ENCODE data around the gene ZNF556. TPM values are rescaled to one million over a fixed set of nuclear protein-coding genes. Genes with fewer than 3 reads are reported as not detected.

The ZNF556 gene
- polyA plus RNA-seq, 1 donor (not counting 4 experiments of a cell fraction or from before 2014, with no cell fraction given) = 0.01 TPM

DNA sequence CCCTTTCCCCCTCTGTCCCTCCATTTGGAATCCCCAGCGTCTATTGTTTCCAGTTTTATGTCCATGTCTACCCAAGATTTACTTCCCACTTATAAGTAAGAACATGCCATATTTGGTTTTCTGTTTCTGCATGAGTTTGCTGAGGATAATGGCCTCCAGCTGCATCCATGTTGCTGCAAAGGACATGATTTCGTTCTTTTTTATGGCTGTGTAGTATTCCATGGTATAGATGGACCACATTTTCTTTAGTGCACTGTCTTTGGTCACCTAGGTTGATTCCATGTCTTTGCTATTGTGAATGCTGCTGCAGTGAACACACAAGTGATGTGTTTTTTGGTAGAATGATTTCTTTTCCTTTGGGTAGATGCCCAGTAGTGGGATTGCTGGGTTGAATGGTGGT lies 22.0 kb upstream of the ZNF556 start:
- H3K4me1 ChIP-seq (ENCODE audit: control insufficient read depth, extremely low read depth, insufficient read depth, low read length) = peaks cover 4% of the 10 kb centered on the region
- dilution Hi-C loops (cut with MboI; ENCODE audit: extremely low pct_ligation_motif_present, low sequenced_read_pairs) = no loop called here
- FAIRE-seq (no peak), DNase-seq (ENCODE audit: low read depth, low spot score) (no peak)
- H3K4me2 ChIP-seq (ENCODE audit: control insufficient read depth, extremely low read depth, insufficient read depth, low read depth, low read length) = no peak overlapping the region
- peaks cover 2% of the 10 kb centered on the region for H3K9me3 ChIP-seq (ENCODE audit: control insufficient read depth, low read depth, low read length)
- no peak overlapping the region for H3K27ac ChIP-seq (ENCODE audit: control insufficient read depth, insufficient read depth, low read length)
- peaks cover 4 to 6% of the 10 kb centered on the region in 2 experiments for H3K36me3 ChIP-seq (ENCODE audit: control insufficient read depth in 2 of 2, extremely low read depth in 1 of 2, insufficient read depth in 2 of 2, low read length in 2 of 2)
- H4K20me1 ChIP-seq (ENCODE audit: control insufficient read depth, extremely low read depth, insufficient read depth, low read length) = no peaks in the 10 kb centered on the region
- H3K27me3 ChIP-seq (ENCODE audit: control insufficient read depth, extremely low read depth, insufficient read depth, low read length) = no peaks in the 10 kb centered on the region
- H3K4me3 ChIP-seq (ENCODE audit: control insufficient read depth in 2 of 3, extremely low read depth in 1 of 3, insufficient read depth in 2 of 3, low read depth in 1 of 3, low read length in 3 of 3) = no peak overlapping the region
- peaks cover 17% of the 10 kb centered on the region for H3K79me2 ChIP-seq (ENCODE audit: control insufficient read depth, insufficient read depth, low read length)
- H3K9ac ChIP-seq (ENCODE audit: control insufficient read depth, extremely low read depth, insufficient read depth, low read length) = no peak overlapping the region
- no peak overlapping the region for H2AFZ ChIP-seq (ENCODE audit: control insufficient read depth, low read length)
- H3K9me1 ChIP-seq (ENCODE audit: control insufficient read depth, extremely low read depth, insufficient read depth, low read length) = no peaks in the 10 kb centered on the region
- TF ChIP-seq, protein P1, sequence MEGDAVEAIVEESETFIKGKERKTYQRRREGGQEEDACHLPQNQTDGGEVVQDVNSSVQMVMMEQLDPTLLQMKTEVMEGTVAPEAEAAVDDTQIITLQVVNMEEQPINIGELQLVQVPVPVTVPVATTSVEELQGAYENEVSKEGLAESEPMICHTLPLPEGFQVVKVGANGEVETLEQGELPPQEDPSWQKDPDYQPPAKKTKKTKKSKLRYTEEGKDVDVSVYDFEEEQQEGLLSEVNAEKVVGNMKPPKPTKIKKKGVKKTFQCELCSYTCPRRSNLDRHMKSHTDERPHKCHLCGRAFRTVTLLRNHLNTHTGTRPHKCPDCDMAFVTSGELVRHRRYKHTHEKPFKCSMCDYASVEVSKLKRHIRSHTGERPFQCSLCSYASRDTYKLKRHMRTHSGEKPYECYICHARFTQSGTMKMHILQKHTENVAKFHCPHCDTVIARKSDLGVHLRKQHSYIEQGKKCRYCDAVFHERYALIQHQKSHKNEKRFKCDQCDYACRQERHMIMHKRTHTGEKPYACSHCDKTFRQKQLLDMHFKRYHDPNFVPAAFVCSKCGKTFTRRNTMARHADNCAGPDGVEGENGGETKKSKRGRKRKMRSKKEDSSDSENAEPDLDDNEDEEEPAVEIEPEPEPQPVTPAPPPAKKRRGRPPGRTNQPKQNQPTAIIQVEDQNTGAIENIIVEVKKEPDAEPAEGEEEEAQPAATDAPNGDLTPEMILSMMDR (optimal IDR thresholded peaks at IDR 0.05 in 1 of 3, IDR thresholded peaks at IDR 0.05 in 1 of 3, conservative IDR thresholded peaks at IDR 0.05 in 1 of 3; ENCODE audit: extremely low read depth in 1 of 3, insufficient read depth in 2 of 3, low read length in 3 of 3) = no peak
- no peak for TF ChIP-seq EZH2 (IDR thresholded peaks at IDR 0.05; ENCODE audit: low read length)

DNA sequence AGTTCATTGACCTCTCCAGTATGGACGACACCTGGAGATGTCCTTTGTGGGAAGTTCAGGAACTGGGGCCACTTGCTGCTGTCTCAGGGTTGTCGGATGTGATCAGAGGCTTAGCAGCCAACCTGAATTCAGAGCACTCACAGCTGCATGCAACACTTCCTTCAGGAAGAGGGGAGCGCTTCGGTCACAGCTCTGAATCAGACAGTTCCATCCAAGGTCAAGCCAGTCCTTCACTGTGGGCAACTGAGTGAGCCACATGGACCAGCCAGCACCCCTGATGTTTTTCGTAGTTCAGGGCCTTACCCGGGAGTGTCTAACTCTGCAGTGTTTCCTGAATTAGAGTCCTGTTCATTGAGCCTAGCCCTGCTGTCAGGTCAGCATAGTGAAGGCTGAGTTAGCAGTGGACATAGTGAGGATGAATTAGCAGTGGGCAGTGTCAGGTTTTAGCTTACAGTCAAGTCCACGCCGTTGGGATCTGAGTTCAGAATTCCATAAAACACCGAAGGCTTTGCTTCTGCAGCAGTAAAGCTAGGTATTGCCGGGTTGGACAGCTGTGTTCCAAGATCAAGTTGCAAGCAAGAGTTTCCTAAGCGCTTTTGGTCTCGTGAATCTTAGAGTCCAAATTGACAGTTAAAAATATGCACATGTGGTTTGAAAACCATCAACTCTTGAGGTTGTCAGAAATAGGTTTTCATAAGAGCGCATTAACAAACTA lies 20.8 kb upstream of the ZNF556 start:
- Histone ChIP-seq H3K79me2 (ENCODE audit: control insufficient read depth, insufficient read depth, low read length) (peaks cover 17% of the 10 kb centered on the region), H3K27ac (ENCODE audit: control insufficient read depth, insufficient read depth, low read length) (no peak overlapping the region), H3K9ac (ENCODE audit: control insufficient read depth, extremely low read depth, insufficient read depth, low read length) (no peak overlapping the region), H3K4me3 (ENCODE audit: control insufficient read depth in 2 of 3, extremely low read depth in 1 of 3, insufficient read depth in 2 of 3, low read depth in 1 of 3, low read length in 3 of 3) (no peak overlapping the region), H3K36me3 (ENCODE audit: control insufficient read depth in 2 of 2, extremely low read depth in 1 of 2, insufficient read depth in 2 of 2, low read length in 2 of 2) (peaks cover 4 to 12% of the 10 kb centered on the region in 2 experiments), H4K20me1 (ENCODE audit: control insufficient read depth, extremely low read depth, insufficient read depth, low read length) (no peaks in the 10 kb centered on the region), H3K9me3 (ENCODE audit: control insufficient read depth, low read depth, low read length) (peaks cover 6% of the 10 kb centered on the region), H3K27me3 (ENCODE audit: control insufficient read depth, extremely low read depth, insufficient read depth, low read length) (no peaks in the 10 kb centered on the region), H3K4me1 (ENCODE audit: control insufficient read depth, extremely low read depth, insufficient read depth, low read length) (peaks cover 4% of the 10 kb centered on the region), H2AFZ (ENCODE audit: control insufficient read depth, low read length) (no peak overlapping the region), H3K4me2 (ENCODE audit: control insufficient read depth, extremely low read depth, insufficient read depth, low read depth, low read length) (no peak overlapping the region), H3K9me1 (ENCODE audit: control insufficient read depth, extremely low read depth, insufficient read depth, low read length) (no peaks in the 10 kb centered on the region)
- dilution Hi-C loops (cut with MboI; ENCODE audit: extremely low pct_ligation_motif_present, low sequenced_read_pairs) = no loop called here
- TF ChIP-seq, protein P1 (optimal IDR thresholded peaks at IDR 0.05 in 1 of 3, IDR thresholded peaks at IDR 0.05 in 1 of 3, conservative IDR thresholded peaks at IDR 0.05 in 1 of 3; ENCODE audit: extremely low read depth in 1 of 3, insufficient read depth in 2 of 3, low read length in 3 of 3) = no peak
- no peak for TF ChIP-seq EZH2 (IDR thresholded peaks at IDR 0.05; ENCODE audit: low read length)
- DNase-seq (ENCODE audit: low read depth, low spot score) = no peak
- FAIRE-seq = no peak
